ENCODE measurements around the gene TP53I11.
A peak's percentile ranks its signal among the peaks of the same experiment; 100 is the strongest.

TP53I11 gene

DNA sequence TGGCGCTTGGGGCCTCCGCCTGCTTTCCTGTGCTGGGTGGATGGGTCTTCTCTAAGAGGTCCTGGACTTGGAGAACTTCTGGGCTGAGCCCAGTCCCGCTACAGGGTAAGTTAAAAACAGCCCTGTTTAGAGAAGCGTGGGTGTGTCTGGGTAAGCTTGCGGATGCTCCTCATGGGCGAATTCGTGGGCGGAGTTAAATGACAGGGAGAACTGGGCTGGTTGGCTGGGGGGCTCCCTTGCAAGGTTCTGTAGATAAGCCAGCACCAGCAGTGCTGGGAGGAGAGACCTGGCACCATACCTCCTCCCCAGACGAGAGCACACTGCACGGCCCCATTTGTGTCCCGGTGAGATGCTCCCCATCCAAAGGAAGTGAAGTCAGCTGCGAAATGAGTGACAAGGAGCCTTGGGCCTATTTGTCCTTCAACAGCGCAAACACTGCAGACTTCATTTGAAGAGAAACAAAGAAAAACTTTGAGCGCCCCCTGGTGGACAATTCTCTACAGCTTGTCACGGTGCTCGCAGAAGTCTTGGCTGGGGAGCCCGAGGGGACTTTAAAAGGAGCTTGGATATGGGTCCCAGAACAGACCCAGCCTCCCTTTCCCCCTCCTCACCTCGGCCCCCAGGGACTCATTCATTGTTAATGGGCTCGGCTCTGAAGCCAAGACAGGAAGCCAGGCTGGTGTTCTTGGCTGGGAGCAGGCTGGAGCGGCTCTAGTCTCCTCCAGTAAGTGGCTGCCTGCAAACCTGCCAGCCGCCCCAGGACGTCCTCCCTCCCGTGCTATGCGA lies 39.5 kb downstream of the TP53I11 start:
- peak; percentile 81 for DNase-seq

DNA sequence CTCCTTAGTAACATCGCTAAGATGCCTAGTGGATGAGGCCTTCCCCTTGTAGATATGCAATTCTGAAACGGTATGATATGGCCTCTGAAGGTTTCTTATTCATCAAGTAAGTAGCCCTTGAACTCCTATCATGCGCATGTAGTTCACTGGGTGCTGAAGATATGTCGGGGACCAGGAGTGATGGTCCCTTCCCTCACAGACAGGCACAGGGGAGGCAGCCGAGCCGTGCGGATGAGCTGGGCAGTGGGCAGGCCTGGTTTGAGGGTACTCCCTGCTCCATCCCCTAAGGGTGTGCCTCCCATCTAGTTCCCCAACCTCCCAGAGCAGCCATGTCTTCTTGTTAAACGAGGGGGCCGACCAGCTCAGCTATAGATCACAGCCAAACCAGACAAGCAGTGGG lies 40.1 kb downstream of the TP53I11 start:
- DNase-seq, result no peak

DNA sequence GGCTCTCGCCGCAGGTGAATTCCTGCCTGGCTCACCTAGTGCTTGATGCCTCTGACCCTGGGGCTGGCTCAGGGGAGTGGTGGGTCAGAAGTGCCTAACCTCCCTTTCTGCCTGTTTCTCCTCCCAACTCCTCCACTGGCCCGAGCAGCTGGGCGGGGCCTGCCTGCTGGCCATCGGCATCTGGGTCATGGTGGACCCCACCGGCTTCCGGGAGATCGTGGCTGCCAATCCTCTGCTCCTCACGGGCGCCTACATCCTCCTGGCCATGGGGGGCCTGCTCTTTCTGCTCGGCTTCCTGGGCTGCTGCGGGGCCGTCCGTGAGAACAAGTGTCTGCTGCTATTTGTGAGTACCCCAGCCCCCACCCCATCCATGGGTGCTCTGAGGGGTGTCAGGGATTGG lies 41.1 kb downstream of the TP53I11 start:
- no peak for DNase-seq

DNA sequence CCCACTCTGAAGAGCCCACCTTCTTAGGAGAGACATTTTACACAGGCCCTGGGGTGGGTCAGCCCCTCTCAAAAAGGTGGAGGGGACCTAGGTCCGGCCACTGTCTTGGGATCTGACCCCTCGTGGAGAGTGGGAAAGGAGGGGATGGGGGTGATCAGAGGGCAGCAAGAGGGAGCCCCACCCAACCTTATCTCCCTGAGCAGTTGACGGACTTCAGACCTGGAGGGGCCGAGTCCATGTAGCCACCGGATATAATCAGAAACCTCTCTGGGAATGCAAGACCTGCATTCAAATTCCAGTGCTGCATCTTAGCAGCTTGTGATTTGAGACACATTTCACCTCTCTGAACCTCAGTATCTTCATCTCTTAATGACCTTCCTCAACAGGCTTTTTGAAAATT lies 44.0 kb downstream of the TP53I11 start:
- no peak for DNase-seq

DNA sequence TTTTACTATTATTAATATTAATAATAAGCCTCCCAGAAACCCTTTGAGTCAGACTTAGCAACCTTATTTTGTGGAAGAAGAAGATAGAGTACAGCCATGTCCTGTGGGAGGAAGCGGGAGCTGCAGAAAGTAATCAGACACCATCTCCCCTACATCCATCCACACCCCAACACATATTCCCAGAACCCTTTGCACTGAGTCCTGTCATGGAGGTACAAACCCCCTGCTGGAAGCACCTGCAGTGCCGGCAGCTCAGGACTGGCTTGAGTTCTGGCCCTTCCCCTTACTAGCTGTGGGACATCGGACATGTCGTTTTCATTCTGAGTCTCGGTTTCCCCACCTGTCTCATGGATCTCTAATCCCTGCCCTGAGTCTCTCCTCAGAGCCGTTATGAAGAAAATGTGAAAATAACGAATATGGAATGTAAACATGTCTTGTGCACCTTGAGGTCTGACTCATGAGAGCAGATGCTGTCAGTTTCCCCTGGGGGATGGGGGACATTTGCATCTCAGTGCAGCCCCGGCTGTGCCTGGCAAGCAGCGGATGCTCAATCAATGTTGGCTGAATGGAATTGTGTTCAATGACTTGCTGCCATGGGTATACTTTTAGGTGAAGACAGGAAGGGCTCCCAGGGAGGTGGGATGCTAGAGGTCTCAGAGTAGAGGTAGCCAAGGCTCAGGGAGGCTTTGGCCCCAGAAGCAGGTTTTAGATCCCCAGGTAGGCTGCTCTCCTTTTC lies 45.4 kb downstream of the TP53I11 start:
- no peak for DNase-seq

DNA sequence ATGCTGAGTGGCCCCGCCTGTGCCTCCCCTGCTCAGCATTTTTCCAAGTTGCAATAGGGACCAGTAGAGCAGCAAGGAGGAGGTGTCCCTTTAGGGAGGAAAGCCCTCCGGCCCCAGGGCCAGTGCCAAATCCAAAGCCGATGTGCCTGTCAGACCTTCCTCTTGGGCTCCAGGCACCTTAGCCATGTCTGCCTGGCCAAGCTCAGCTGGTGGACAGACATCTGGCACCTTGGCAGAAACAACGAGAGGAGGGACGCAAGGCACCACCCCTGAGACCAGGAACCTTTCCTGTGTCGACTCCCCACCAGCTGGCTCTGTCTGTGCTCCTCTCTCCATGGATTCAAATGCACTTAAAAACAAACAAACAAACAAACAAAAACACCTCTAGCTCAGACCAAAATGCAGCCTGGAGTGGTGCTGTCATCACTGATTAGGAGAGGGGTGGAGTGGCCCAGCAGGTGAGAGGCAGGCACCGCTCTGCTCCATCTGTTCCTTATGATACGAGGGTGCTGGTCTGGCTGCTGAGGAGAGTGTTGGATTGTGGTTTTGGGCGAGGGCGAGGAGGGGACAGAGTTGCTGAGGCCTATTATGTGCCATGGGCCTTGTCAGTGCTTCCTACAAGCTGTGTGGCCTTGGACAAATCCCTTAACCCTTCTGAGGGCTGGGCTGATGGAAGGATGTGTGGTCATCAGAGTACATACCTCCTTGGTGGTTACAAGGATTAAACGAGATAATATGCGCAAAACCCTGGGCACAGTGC lies 46.2 kb downstream of the TP53I11 start:
- DNase-seq, result no peak

DNA sequence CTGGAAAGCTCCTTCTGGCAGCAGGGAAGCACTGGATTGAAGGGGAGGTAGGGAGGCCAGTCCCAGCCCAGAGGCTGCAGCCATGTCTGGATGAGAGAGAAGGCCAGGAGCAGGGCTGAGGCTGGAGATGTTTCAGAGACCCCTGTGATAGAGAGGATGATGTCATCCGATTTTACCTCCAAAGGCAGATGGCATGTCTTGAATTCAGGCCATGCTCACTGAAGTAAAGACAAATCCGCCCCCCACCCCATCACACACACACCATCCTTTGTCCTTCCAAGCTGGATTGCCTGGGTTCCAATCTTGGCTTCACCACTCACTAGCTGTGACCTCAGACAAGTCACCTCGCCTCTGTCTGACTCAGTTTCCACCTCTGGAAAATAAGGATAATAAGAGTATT lies 47.2 kb downstream of the TP53I11 start:
- DNase-seq, result no peak

DNA sequence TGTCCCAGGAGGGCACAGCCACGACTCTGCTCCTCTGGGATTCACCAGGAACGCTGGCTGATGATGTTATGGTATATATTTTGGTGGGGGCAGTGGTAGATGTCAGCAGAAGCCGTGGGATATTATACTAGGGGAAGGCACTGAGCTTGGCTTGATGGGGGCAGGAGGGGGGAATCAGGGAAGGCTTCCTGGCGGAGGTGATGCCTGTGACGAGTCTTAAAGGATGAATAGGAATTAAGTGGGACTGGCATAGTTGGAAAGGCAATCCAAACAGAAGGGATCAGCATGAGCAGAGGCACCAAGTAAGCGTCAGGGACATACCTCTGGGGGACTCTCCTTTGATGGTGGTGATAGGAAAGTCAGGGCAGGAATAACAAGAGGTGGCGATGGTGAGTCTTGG lies 47.6 kb downstream of the TP53I11 start:
- no peak for DNase-seq

DNA sequence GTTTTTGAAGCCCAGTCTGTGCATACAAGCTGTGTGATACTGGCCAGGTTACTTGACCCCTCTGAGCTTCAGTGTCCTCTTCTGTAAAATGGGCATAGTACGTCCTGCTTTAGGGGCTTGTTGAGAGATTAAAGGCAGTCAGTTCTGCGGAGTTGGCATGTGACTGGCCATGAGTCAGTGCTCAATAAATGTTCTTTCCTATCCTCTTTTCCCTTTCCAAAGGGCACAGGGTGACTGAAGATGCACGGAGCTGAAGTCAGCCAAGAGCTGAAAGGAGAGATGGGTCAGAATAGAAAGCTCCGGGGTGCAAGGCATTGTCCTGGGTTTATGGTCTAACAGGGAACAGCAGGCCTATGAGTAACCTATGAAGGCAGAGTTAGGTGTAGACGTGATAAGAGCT lies 48.9 kb downstream of the TP53I11 start:
- no peak for DNase-seq

DNA sequence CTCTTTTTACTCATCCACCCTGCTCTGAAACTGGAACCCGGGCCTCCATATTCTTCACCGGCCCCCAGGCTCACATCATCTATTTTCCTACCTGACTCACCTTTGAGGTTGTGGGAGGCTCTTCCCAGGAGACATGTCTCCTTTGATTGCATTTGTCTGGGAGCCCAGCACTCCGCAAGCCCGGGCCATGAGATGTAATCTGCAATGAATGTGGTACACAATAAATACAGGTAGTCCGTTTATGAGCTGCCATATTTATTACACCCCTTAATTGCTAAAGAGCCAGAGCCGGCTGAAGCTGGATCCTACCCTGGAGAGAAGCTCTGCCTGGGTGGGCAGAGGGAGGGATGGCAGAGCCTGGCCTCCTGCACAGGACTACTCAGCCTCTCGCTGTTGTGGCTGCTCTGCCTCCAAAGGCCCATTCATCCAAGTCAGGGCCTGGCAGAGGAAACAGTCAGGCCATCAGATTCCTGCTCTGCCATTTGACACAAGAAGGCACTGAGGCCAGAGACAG lies 49.5 kb downstream of the TP53I11 start:
- no peak for DNase-seq

DNA sequence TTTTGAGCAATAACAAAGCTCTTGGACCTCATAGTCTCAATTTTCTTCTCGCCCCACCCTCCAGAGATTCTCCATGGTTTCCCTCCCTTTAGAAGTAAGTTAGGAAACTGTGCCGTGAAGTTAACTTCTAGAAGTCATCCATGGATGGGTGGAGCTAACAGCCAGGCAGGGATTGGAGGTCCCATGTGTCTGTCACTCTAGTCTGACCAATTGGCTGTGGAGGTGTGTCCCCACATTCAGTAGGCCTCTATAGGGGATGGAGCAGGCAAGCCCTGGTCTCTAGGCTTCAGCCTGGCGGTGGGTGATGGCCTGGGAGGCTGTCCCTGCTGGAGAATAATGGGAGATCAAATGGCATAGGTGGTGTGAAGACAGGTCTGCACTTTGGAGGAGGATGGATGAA lies 50.7 kb downstream of the TP53I11 start:
- no peak for DNase-seq

DNA sequence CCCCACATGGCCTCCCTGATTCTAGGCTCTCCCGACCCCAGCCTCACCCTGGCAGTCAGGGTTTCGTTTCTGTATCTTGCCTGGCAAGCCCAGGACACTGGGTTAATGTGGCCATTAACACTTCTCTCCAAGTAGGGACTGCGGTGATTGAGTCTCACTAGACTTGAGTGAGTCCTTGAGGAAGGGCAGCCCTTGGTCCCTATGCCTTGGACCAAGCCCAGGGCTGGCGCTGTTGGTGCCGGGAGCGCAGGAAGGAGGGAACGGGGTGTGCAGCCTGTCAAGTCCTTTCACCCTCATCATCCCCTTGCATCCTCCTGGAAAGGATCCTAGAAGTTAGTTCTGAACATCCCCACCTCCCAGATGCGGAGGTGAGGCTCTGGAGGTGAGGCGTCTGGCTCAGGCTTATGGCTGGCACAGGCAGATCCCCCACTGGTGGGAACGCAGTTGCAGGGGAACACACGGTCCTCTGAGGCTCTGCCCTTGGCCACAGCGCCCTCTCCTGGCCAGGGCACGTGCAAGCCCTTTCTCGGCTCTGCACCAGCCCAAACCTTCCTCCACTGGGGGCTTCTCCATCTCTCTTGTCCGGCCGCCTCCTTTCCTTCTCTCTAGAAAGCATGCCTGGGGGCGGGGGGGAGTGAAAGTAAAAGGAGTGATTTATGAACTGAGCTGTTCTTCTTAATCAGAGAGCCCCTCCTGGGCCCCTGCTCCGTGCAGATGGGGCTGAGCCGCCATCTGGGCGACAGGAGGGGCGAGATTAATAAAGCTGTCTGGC lies 56.7 kb downstream of the TP53I11 start:
- no peak for DNase-seq

DNA sequence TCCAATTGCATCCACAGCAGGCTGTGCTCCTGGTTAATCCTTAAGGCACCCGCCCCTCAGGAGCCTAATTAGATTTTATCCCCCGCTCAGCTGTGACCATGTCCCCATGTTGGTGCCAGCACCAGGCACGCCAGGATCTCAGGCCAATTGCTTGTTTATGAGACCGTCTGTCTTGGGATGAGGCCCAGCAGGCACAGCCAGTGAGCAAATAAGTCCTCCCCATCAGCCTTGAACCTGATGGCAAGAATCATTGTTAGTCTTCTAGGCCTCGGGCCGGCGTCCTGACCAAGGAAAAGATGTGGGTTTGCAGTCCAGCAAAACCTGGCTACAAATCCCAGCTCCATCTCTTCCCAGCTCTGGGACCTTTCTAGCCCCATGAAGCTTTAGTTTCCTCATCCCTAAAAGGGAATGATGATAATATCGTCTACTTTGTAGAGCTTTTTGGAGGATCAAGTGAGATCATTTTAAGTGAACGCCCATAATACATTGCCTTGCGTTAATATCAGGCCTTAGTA lies 57.3 kb downstream of the TP53I11 start:
- no peak for DNase-seq

DNA sequence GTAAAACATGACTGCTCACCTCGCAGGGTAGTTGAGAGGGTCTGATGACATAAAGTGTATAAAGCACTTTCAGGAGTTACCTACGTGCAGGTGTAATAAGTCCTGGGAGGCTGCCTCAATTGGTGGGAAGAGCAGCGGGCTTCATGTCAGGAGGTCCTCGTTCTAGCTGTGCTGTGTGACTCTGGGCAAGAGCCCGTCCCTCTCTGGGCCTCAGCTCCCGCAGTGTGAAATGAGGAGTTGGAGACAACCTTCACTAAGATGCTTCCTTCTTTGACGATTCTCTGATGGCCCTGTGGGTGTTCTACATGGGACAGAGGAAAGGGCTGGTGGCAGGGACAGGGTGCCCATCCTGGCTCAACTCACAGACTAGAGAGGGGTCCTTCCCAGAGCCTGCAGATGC lies 57.8 kb downstream of the TP53I11 start:
- DNase-seq, result no peak

DNA sequence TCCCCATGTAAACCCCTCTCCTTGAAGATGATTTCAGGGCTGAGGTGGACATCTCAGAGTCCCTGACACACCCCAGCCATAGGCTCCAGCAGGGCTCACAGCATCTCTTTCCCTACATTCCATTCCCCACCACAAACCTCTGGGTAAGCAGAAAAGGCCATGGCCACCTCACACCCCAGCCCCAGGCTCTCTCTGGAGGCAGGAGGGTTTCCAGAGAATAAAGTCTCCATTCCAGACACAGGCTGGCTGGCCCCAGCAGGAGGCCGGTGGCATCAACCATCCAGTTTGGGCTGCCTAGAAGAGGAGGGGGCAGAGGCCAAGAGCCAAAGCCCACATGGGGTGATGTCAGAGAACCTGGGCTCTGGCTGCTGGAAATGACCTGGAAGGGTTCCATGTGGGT lies 61.4 kb downstream of the TP53I11 start:
- no peak for DNase-seq

DNA sequence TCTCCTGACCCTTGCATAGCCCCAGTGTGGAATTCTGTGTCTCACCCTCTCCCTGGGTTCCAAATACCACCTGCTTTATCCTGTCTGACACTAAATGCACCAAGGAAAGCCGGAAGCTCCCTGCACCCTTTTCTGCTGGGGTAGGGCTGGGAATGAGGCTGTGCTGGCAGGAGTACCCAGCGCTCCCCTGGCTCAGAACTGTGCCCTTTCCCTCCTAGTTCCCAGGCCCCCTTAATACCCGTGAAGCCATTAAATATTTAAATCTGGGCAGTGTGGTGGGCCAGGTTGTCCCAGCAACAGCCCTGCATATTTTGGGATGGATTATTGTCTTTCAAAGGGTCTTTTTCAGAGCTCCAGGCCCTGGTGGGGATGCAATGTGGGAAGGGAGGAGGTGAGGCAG lies 63.0 kb downstream of the TP53I11 start:
- DNase-seq, result no peak

DNA sequence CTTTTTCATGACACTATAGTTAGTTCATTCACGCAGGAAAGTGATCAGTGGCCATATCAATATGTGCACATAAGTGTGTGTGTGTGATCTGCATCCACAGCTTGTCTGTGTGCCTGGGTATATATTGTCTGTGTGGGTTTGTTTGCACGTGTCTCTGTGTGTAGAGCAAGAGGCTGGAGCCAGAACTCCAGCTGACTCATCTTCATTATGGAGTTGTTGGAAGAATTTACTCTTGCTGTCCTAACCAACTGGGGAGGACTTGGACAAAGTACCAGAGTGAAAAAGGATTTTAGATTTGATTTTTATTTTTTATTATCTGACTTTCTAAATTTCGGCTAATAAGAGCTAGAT lies 63.9 kb downstream of the TP53I11 start:
- DNase-seq, result no peak

DNA sequence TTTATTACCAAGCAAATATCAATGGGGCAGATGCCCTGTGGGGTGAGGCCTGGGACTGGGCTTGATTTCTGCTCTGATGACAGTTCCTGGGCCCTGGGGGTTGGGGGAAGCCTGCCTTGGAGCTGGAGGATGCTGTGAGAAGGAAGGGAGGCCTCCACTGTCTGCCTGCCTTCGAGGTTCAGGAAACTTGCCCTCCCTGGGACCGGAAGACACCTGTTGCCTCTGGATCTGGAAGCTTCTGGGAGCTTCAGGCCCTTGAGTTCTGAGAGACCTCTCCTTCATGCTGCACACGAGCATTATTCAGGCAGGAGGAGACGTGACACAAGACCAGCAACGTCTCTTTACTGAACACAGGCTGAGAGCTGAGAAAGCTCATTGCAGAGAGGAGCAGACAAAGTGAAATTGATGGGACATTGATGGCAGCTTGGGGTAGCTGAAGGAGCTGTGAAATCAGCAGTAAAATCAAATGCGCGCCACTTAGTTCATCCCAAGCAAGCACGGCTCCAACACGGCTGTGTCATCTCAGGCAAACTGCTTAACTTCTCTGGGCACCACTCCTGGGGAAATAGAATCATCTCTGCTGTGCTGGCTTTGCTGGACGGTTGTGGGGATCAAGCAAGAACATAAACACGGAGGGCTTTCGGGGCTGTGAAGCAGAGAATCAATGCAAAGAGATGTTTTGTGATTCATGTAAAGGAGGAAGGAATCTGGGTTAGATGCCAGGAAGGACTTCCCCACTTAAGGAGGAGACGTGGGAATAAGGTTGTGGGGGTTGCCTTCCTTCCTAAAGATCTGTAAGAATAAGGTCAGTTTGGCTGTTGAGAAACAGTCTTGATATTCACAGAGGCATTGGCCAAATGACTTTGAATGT lies 64.5 kb downstream of the TP53I11 start:
- no peak for DNase-seq

DNA sequence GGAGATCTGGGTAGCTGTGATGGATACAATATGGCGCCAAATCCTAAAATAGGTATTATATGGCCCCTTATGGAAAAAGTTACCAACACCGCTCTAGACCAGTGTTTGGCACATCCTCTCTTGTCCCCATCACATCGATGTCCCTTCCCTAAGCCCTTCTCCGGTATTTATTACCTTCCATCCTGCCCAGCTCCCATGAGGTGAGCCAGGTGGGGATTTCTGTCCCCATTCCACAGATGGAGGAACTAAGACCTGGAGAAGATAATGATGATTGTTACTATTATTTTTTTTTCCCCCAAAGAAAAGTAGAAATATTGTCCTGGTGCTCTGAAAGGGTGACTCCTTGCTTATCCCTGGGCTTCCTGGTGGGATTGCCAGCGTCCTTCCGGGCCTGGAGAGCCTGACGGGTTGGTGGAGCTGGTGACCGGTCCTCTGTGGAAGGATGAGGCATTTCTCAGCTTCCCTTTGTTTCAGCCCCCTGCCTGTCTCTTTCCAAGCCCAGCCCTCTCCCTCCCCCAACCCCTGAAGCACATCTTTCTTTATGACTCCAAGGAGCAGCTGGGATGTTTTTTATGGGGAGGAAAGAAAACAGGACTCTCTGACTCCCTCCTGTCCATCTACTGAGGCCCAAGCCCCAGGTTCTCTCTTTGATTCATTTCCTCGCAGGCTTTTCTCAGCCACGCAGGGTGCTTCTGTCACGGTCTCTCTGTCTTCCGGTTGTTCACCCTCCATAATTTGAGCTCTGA lies 65.4 kb downstream of the TP53I11 start:
- DNase-seq, result no peak

DNA sequence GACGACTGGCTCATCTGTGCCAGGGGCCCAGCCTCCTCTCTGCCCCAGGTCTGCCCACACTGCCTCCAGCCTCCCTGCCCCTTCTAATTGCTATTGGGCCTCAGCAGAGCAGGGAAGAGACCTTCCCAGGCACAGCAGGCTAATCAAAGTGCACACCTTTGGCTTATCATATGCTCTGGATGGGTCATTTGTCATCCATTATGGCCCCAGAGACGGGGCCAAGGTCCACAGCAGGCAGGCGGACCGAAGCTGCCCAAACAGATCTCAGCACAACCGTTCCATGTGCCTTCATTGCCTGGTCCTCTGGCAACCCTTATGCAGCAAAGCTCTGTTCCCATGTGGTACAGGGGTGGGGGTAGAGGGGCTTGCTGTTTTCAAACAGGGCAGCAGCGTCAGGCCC lies 66.6 kb downstream of the TP53I11 start:
- DNase-seq, result no peak

DNA sequence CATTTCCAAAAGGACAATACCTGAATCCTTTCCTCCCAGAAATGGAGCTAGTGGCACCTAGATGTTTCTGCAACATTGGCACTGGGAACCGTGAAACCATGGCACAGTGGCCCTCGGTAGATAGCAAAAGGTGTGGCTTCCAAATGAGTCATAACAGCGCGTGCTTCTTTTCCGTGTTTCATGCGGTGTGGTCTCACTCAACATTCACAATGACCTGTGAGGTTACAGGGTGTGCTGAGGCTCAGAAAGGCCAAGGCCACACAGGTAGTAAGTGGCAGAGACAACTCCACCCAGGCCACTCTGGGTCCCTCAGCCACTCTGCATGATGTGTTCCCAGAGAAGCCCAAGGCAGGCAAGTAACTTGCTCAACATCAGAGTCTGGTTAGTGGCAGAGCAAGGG lies 67.4 kb downstream of the TP53I11 start:
- no peak for DNase-seq

Measured in NCI-H526 treated with DMSO at 0.1 percent for 48 hours (cell line).